Hematopoietic multipotent progenitor cell treated with erythropoietin and hydrocortisone succinate and interleukin-3 and kit ligand, for 6 days (in vitro differentiated cells): Measurements from ENCODE around the gene C19orf38.
"Not testable (repeated sequence)": the region's sequence is repeated elsewhere in the genome, so short reads cannot be mapped to it uniquely, and the experiment has no call there.

Experiments used
- DNase-seq: peaks from one replicate; pipeline ENCODE4 v3.0.0-alpha.2; 2015

The C19orf38 gene

GRCh38 chr19:10826231-10826630, 22.0 kb upstream of the C19orf38 start:
- DNase-seq = peak; percentile 75

GRCh38 chr19:10826846-10827245, 21.4 kb upstream of the C19orf38 start:
- DNase-seq = no peak

- DNase-seq = peak; percentile 61
These were observed 19.0 kb upstream of the C19orf38 start for GRCh38 chr19:10828981-10829821.

- no peak for DNase-seq
These were observed 18.2 kb upstream of the C19orf38 start for GRCh38 chr19:10829967-10830366.

- DNase-seq = no peak
These were observed 17.8 kb upstream of the C19orf38 start for GRCh38 chr19:10830370-10830769.

GRCh38 chr19:10830931-10831779, 17.1 kb upstream of the C19orf38 start:
- no peak for DNase-seq

GRCh38 chr19:10831987-10832938, 16.0 kb upstream of the C19orf38 start:
- no peak for DNase-seq

GRCh38 chr19:10832939-10833296, 15.3 kb upstream of the C19orf38 start:
- no peak for DNase-seq

GRCh38 chr19:10835089-10835753, 13.0 kb upstream of the C19orf38 start:
- no peak for DNase-seq

- DNase-seq = peak; percentile 100
These were observed 12.3 kb upstream of the C19orf38 start, which contains the start of gene TMED1 for GRCh38 chr19:10835754-10836478. TSS of gene TMED1 (minus strand) at chr19:10836212. CDS start at chr19:10836191, 21 bp downstream.

- peak; percentile 95 for DNase-seq
These were observed 11.5 kb upstream of the C19orf38 start for GRCh38 chr19:10836479-10837330.

- not testable (repeated sequence) for DNase-seq
These were observed 10.6 kb upstream of the C19orf38 start for GRCh38 chr19:10837649-10838048.

- no peak for DNase-seq
These were observed 9.8 kb upstream of the C19orf38 start for GRCh38 chr19:10838377-10838776.

- peak; percentile 93 for DNase-seq
These were observed 8.8 kb upstream of the C19orf38 start for GRCh38 chr19:10839114-10840050.

- no peak for DNase-seq
These were observed 5.4 kb upstream of the C19orf38 start for GRCh38 chr19:10842788-10843187.

- no peak for DNase-seq
These were observed 1.6 kb upstream of the C19orf38 start for GRCh38 chr19:10846500-10847202.

GRCh38 chr19:10850631-10851030, 2.4 kb downstream of the C19orf38 start:
- DNase-seq = no peak

GRCh38 chr19:10852098-10852800, 4.0 kb downstream of the C19orf38 start:
- no peak for DNase-seq
